GM19452 (cell line): ENCODE results near the gene CTRB1.
"Not testable (repeated sequence)": the region's sequence is repeated elsewhere in the genome, so short reads cannot be mapped to it uniquely, and the experiment has no call there.

ENCODE experiments used
- ATAC-seq: cut with Tn5 transposase; IDR thresholded peaks from one replicate; pipeline ENCODE4 v1.9.1; 2021; ENCODE audit not compliant: unreplicated experiment

CTRB1 gene

DNA sequence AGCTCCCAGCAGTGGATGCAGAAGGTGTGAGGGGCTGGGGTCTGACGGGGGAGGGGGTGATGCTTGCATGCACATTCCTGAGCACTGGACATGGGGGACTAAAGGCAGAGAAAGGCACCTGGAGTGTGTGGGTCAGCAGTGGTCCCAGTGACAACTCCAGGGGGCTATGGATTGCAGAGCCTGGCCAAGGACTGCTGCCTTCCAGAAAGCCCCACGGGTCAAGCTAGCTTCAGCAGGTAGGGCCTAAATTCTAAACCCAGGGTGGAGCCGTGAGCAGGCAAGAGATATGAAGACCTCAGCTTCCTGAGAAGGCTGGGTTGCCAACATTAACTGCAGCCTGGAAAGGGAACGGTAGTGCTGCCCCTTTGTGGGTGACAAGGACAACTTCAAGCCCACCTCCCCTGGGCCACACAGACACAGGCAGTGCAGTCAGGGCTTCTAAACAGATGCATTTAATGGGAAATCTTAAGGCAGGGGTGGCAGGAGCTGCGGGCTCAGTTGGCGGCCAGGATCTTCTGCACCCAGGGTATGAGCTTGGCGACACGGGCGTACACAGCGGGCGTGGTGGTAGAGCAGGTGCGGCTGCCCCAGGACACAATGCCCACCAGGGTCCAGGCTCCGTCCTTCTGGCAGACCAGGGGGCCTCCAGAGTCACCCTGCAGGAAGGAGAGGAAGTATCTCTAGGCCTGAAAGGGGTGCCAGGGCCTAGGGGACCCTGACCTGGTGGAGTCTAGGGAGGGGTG, 14.9 kb upstream of the CTRB1 start:
- ATAC-seq: no peak

DNA sequence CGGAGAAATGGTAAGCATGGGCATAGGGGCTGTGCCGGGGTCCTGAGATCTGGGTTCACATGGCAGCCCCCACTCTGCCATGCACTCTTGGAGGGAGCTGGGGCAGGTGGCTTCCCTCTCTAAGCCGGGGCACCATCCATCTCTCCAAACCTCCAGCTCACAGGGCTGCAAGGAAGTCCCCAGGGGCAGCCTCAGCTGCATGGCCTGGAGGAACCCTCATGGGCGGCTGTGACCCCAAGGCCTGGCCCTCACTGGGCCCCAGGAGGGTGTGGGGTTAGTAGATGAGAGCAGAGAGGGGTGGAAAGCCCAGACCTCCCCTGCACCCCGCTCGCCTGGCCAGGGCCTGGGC, 14.4 kb upstream of the CTRB1 start:
- no peak for ATAC-seq

DNA sequence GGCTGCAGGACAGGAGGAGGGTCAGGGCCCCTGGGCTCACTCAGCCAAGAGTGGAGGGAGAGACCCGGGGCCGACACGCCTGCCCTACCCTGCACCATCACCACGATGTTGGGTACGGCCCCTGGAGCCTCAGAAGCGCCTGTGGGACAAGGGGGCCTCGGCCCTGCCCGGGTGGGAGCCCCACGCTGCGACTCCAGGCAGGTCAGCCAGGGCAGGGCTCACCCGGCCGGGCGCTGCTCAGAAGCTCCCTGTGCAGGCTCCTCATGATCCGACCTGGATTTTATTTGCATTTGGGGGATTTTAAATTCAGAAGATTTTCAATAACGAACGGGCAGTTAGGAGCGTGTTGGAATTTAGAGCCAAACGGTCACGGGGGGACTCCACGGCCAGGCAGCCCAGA, 13.9 kb upstream of the CTRB1 start:
- not testable (repeated sequence) for ATAC-seq

DNA sequence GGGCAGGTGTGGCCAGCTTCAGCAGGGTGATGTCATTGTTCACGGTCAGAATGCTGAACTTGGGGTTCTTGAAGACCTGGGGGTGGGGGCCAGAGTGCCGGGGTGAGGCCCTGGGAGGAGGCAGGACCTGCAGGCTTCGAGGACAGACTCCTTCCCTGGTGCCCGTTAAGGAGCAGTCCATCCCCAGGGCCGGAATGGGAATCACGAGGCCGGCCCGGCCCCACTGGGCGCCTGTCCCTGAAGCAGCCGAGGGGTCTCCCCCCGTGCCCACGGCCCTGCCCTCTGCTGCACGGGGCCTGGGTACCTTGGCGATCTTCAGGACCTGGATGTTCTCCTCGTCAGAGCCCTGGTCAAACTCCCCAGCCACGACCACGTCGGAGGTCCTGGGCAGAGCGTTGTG, 13.3 kb upstream of the CTRB1 start:
- not testable (repeated sequence) for ATAC-seq

DNA sequence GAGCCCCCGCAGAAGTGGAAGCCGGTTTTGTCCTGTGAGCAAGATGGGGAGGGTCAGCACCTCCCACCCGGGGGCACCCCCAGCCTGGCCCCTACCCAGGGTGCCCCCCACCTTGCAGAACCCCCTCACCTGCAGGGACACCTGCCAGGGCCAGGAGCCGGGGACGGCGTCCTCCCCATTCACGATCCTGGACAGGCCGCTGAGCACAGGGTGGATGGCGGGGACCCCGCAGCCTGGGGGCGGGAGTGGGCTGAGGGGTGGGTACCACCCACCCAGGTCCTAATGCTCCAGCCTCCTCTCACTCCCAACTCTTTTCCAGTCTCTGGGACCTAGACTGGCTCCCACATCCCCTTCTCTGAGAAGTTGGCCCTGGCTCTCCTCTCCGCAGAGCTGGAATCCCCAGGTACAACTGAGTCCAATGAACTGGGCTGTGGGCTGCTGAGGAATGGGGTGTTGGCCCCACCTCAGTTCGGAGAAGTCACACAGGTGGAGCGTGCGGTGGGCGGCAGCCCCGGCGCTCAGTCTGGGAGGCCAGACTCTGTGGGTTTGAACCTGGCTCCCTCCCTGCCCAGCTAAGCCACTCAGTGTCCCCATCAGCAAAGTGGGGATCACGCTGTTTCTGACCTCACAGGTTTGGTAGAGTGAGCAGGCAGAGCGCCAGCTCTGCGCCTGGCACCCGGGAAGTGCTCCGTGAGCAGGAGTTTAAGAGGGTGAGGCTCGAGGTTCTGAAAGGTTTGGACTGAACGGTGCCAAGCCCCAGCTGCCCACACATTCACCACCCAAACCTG, 12.6 kb upstream of the CTRB1 start:
- ATAC-seq: not testable (repeated sequence)

DNA sequence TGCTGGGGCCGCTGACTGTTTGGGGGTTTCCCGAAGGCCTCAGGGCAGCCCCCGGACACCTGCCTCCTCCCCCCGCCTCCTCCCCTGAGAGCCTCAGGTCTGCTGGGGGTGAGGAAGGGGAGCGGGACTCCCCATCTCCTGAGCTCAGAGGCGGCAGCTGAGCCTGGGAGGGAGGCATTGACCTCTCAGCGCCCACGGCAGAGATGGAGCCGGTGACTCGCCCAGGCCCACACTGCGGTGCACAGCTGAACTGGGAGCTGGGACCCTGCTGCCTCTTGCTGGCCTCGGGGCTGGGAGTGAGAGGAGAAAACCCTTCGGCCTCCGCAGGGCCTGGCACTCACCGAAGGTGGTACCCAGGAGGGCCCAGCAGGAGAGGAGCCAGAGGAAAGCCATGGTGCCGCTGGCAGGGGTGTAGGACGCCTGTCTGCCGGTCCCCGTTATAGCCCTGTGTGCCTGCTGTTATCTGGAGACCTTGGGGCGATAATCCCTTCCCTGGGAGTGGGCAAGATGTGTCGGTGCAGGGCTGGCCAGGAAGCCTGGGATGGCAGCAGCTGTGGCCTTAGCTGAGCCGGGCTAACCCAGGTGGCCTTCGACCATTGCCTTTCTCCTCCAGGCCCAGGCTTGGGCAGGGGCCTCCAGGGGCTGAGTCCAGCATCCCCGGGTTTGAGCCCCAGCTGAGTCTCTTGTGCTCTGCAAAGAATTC, 11.9 kb upstream of the CTRB1 start, which contains the start of gene CTRB2:
CTRB2 (minus strand) TSS at position 413 of the 703 bp plus-strand sequence; CDS start at position 393, 20 bp downstream.
- no peak for ATAC-seq

DNA sequence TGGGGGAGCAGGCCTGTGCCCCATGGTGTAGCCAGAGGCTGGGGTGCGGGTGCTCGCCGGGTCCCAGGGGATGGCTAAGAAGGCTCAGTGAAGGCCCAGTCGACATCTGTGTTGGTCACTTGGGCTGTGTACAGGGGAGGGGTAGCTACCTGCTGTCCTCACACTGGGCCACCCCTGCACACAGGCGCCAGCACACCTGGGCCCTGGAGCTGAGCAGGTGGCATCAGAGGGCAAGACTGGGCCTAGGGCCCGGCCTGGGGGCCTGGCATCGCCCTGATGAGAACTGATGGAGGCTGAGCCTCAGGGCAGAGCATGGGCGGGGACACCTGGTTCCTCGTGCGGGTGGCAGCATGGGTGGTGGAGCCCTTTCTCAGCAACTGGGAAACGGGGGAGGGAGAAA, 11.0 kb upstream of the CTRB1 start:
- ATAC-seq: no peak

DNA sequence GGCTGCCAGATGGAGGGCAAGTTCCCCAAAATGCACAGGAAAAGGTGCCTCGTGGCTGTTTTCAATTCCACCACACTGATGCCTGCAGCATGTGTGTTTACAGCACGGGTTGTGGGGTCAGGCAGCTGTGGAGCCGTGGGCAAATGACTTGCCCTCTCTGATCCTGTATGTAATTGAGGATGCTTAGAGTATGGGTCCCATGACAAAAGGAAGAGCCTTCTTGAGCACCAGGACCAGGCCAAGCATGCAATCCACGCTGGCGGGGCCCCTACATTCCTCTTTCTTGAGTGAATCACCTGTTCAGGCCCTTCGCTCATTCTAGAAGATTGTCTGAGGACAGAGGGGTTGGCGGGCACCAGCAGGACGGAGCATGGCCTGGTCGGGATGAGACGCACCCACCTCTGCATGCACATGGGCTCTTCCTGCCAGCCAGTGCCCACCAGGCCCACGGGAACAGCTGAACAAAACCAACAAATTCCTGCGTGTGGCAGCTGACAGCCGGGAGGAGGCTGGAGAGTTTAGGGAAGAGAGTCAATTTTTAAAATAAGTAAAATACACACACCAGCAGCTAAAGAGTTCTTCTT, 10.5 kb upstream of the CTRB1 start:
- ATAC-seq: no peak

DNA sequence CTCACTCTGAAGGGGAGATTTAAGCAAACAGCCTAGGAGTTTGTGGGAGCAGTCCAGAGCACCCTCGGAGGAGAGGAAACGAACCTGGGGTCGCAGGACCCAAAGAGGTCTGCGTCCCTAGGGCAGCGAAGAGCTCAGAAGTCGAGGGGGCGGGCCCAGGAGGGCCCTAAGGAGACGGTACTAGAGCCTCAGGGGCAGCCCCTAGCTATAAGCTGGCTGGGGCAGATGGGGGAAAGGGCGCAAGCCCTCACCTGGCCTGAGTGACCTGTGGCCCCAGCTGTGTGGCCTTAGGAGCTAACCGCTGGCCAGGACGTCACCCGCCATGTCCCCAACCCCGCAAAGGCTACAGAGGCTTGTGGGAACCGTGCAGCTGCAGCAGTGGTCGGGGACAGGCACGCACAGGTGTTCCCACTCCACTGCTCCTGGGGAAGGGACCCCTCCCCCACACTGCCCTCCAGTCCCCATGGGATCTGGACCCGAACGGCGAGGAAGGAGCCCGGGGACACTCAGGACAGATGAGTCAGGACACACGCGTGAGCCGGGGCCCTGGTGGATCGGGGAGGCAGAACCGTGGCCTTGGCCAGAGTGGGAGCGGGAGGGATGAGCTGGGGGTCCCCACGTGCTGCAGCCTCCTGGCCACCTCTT, 9.8 kb upstream of the CTRB1 start:
- ATAC-seq: no peak

DNA sequence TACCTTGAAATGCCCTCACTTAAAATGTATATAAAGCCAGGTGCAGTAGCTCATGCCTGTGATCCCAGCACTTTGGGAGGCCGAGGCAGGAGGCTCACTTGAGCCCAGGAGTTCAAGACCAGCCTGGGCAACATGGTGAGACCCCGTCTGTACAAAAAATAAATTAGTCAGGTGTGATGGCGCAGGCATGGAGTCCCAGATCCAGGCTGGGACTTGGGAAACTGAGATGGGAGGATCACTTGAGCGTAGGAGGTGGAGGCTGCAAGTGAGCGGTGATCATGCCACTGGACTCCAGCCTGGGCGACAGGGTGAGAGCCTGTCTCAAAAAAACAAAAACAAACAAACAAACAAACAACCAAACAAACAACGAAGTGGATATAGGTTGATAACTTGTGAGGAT, 9.3 kb upstream of the CTRB1 start:
- ATAC-seq: not testable (repeated sequence)

DNA sequence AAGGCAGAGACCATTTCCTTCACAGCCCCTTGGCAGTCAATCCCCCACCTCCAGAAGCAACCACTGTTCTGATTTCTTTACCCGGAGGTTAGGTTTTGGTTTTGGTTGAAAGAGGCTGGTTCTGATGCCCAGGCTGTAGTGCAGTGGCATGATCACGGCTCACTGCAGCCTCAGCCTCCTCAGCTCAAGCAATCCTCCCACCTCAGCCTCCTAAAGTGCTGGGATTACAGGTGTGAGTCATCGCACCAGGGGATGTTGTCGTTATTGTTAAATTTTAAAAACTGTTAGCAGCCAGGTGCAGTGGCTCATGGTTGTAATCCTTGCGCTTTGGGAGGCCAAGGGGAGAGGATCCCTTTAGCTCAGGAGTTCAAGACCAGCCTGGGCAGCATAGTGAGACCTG, 8.8 kb upstream of the CTRB1 start:
- ATAC-seq: no peak

DNA sequence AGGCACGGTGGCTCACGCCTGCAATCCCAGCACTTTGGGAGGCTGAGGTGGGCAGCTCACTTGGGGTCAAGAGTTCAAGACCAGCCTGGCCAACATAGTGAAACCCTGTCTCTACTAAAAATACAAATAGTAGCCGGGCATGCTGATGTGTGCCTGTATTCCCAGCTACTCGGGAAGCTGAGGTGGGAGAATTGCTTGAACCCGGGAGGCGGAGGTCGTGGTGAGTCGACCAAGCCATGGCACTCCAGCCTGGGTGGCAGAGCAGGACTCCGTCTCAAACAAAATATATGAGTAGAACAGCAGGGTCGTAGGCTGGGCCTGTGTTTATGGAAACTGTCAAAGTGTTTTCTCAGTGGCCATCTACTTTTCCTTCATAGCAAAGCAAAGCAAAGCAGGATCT, 7.5 kb upstream of the CTRB1 start:
- not testable (repeated sequence) for ATAC-seq

DNA sequence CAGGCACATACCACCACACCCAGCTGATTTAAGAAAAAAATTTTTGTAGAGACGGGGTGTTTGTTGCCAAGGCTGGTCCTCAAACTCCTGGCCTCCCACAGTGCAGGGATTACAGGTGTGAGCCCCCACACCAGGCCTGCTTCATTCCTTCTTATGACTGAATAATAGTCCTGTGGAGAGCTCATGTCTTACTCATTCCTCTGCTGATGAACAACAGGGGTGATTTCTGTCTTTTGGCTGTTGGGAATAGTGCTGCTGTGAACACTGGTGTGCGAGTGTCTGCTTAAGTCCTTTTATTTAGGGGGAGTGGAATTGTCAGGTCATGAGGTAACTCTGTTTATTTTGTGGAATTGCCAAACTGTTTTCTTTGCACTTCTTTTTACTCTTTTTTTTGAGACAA, 2.7 kb upstream of the CTRB1 start:
- no peak for ATAC-seq

DNA sequence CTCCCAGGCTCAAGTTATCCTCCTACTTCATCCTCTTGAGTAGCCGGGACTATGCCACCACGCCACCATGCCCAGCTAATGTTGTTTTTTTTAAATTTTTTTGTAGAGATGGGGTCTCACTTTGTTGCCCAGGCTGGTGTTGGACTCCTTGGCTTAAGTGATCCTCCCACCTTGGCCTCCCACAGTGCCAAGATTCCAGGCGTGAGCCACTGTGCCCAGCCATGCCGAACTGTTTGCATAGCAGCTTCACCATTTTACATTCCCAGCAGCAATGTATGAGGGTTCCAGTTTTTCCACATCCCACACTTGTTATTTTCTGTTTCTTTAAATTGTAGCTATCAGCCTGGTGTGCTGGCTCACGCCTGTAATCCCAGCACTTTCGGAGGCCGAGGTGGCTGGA, 2.2 kb upstream of the CTRB1 start:
- ATAC-seq: no peak

DNA sequence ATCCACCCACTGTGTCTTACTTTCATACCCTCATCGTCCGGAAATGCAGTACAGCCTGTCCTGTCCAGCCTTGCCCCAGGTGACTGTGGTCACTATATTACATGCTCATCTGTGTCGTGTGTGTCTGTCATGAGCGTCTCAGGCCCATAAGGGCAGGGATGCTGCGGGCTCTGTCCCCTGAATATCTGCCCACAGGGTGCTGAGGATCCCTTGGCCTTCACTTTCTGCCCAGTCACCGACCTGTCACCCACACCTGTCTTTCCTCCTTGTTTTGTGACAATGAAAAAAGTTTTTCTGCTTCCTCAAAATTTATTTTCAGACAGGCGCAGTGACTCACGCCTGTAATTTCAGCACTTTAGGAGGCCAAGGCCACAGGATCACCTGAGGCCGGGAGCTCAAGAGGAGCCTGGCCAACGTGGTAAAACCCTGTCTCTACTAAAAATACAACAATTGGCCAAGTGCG, 1.4 kb upstream of the CTRB1 start:
- no peak for ATAC-seq

DNA sequence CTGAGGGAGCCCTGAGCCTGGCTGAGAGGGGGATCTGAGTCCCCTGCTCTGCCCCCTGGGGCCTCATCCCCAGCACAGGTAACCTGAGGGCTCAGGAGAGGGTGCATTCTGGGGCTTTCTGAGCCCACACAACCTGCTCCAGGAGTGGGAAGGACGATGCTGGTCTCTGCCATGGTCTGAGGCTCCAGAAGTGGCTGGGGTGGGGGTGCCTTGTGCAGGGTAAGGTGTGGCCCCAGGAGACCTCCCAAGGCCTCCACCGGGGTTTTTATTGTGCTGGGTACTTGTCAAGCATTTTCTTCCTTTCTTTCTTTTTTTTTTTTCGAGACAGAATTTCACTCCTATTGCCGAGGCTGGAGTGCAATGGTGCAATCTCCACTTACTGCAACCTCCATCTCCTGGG, 300 bp downstream of the CTRB1 start:
- ATAC-seq: no peak

DNA sequence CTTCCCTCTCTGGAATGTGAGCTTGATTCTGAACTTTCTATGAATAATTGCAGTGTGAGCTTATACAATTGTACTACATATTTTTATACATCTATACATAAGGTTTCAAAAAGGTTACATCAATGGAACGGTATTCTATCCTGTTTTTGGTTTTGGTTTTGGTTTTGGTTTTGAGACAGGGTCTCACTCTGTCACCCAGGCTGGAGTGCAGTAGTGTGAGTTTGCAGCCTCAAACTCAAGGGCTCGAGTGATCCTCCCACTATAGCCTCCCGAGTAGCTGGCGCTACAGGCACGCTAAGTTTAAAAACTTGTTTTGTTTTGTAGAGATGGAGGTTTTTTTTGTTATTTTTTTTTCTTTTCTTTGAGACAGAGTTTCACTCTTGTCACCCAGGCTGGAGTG, 1.1 kb downstream of the CTRB1 start:
- no peak for ATAC-seq

DNA sequence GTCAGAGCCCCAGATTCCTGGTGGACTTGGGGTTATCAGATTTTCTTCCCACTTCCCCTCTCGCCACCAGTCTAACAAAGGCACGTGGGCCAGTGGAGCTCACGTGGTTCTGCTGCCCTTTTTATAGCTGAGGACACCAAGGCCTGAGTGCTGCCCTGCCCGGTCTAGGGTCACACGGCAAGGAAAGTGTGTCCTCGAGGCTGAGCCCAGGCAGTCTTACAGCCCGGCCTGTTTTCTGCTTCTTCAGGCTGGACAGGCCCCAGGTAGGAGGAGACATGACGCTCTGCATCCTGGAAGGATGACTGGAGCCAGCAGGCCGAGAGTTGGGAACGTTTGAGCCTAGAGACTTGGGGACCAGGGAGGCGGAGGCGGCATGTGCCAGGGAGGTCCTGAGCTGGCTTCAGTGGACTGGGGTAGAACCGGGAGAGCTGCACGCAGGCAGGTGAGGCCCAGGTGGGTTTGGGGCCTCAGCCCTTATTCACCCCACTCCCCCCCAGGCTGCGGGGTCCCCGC, 3.5 kb downstream of the CTRB1 start:
- ATAC-seq: no peak

DNA sequence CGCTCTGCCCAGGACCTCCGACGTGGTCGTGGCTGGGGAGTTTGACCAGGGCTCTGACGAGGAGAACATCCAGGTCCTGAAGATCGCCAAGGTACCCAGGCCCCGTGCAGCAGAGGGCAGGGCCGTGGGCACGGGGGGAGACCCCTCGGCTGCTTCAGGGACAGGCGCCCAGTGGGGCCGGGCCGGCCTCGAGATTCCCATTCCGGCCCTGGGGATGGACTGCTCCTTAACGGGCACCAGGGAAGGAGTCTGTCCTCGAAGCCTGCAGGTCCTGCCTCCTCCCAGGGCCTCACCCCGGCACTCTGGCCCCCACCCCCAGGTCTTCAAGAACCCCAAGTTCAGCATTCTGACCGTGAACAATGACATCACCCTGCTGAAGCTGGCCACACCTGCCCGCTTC, 4.3 kb downstream of the CTRB1 start:
- not testable (repeated sequence) for ATAC-seq

DNA sequence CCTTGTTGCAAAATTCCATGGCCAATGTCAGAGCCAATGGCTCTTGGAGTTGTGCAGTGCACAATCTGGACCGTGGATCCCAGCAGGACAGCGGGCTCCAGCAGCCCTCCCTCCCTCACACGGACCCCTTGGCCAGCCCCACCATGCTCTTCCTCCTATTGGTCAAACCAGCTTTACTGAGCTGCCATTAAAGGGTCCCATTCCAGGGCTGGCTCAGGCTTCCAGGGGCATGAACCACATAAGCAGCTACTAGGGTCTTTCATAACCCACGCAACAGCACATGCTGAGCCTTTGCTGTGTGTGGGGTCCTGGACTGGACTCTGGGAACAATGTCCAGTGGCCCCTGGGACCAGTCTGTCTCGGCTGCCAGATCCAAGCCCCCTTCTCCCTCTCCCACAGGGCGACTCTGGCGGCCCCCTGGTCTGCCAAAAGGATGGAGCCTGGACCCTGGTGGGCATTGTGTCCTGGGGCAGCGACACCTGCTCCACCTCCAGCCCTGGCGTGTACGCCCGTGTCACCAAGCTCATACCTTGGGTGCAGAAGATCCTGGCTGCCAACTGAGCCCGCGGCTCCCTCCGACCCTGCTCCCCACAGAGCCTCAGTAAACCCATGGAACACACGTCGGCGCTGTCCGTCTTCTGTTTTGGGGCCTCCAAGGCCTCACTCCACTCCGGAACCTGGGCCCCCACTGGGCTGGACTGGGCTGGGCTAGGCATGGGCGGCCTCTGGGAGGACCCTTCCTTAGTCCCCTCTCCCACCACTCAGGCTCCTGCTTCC, 5.7 kb downstream of the CTRB1 start:
- ATAC-seq: no peak
